GM12878 (cell line): ENCODE data around the gene SH3BP5. TPM values are rescaled to one million over a fixed set of nuclear protein-coding genes. Genes with fewer than 3 reads are reported as not detected.
A peak's percentile ranks its signal among the peaks of the same experiment; 100 is the strongest.

ENCODE experiments used
- BCL11A ChIP-seq: IDR thresholded peaks from 2 replicates; pipeline ENCODE4 v1.6.1; 2011; ENCODE audit warnings: low read depth, low read length
- BCL3 ChIP-seq: IDR thresholded peaks from 2 replicates; pipeline ENCODE4 v1.6.1; 2011; ENCODE audit warnings: borderline replicate concordance, low read depth, mild to moderate bottlenecking, moderate library complexity, low read length; ENCODE audit not compliant: insufficient read depth, poor library complexity, severe bottlenecking
- CBX3 ChIP-seq: fragments of 200-600 bp; sonication (generic); IDR thresholded peaks from 2 replicates; pipeline ENCODE4 v1.6.1; 2016; ENCODE audit warnings: low read depth, borderline replicate concordance
- CEBPZ ChIP-seq: fragments of 150-350 bp; IDR thresholded peaks from 2 replicates; pipeline ENCODE4 v1.6.1; 2016; ENCODE audit warnings: low read depth, low read length
- CREB1 ChIP-seq: IDR thresholded peaks from 2 replicates; pipeline ENCODE4 v1.6.1; 2012; ENCODE audit warnings: low read depth, mild to moderate bottlenecking, inconsistent platforms
- HDAC6 ChIP-seq: fragments of 200-600 bp; sonication (generic); IDR thresholded peaks from one replicate; pipeline ENCODE4 v1.8.0; 2017; ENCODE audit warnings: antibody characterized with exemption; ENCODE audit not compliant: unreplicated experiment
- IRF5 ChIP-seq: fragments of 450-650 bp; IDR thresholded peaks from 2 replicates; pipeline ENCODE4 v1.6.1; 2017; ENCODE audit warnings: borderline replicate concordance
- LARP7 ChIP-seq: fragments of 450-650 bp; IDR thresholded peaks from 2 replicates; pipeline ENCODE4 v1.6.1; 2017; ENCODE audit warnings: mild to moderate bottlenecking
- MYC ChIP-seq: IDR thresholded peaks from 2 replicates; pipeline ENCODE4 v1.6.1; 2011; ENCODE audit warnings: mild to moderate bottlenecking, low read length, moderate library complexity, inconsistent platforms; ENCODE audit not compliant: insufficient read depth, insufficient replicate concordance, insufficient read length, severe bottlenecking
- NRF1 ChIP-seq: conservative IDR thresholded peaks from 2 replicates; pipeline ENCODE4 v1.6.1; 2011; ENCODE audit warnings: mild to moderate bottlenecking, low read depth, low read length, improper control_type of control experiment
- POLR2AphosphoS2 ChIP-seq: IDR thresholded peaks from 2 replicates; pipeline ENCODE4 v1.6.1; 2011; ENCODE audit warnings: low read depth, mild to moderate bottlenecking, low read length, improper control_type of control experiment, moderate library complexity
- PRDM15 ChIP-seq: fragments of 450-650 bp; formaldehyde crosslinking; IDR thresholded peaks from 2 replicates; pipeline ENCODE4 v1.4.0; 2020; ENCODE audit warnings: mild to moderate bottlenecking, moderate library complexity
- RB1 ChIP-seq: fragments of 450-650 bp; formaldehyde crosslinking; IDR thresholded peaks from 2 replicates; pipeline ENCODE4 v1.6.1; 2017; ENCODE audit warnings: mild to moderate bottlenecking, borderline replicate concordance
- RUNX3 ChIP-seq: IDR thresholded peaks from 2 replicates; pipeline ENCODE4 v1.6.1; 2012; ENCODE audit warnings: low read length, inconsistent platforms
- SMARCA5 ChIP-seq: fragments of 450-650 bp; IDR thresholded peaks from 2 replicates; pipeline ENCODE4 v1.6.1; 2017; ENCODE audit warnings: mild to moderate bottlenecking
- SP1 ChIP-seq: IDR thresholded peaks from one replicate; pipeline ENCODE4 v1.6.1; 2011; ENCODE audit warnings: low read depth, low read length
- SUPT20H ChIP-seq: IDR thresholded peaks from 2 replicates; pipeline ENCODE4 v1.6.1; 2011; ENCODE audit warnings: low read depth, mild to moderate bottlenecking, low read length, moderate library complexity, borderline replicate concordance; ENCODE audit not compliant: control insufficient read depth
- TARDBP ChIP-seq: IDR thresholded peaks from 2 replicates; pipeline ENCODE4 v1.6.1; 2016; ENCODE audit warnings: borderline replicate concordance
- TCF12 ChIP-seq: IDR thresholded peaks from 2 replicates; pipeline ENCODE4 v1.6.1; 2011; ENCODE audit warnings: low read depth, mild to moderate bottlenecking, low read length
- WRNIP1 ChIP-seq: IDR thresholded peaks from 2 replicates; pipeline ENCODE4 v1.6.1; 2011; ENCODE audit warnings: low read depth, low read length, improper control_type of control experiment, borderline replicate concordance
- ZBED1 ChIP-seq: IDR thresholded peaks from 2 replicates; pipeline ENCODE4 v1.6.1; 2016; ENCODE audit warnings: borderline replicate concordance
- polyA plus RNA-seq, 11 experiments: library from polyadenylated mRNA; depleted of rRNA in 4 of 11; unstranded in 6 of 11; stranded (reverse) in 5 of 11; fragments of >200 nt; fragmentation: Nextera tagmentation in 4 of 11; fragmentation: Illumina TruSeq in 1 of 11; extraction: Ambion mirVana in 4 of 11; extraction: Trizol in 1 of 11; gene quantifications; 1 replicate in 1 of 11; 2 replicates in 10 of 11; pipeline versions ENCODE4 v1.2.1 to v1.2.3, GENCODE V29; 2011 to 2016; ENCODE audit warnings: inconsistent platforms in 2 of 11, missing spikeins in 2 of 11, low read depth in 1 of 11
- total RNA-seq, 4 experiments: library from RNA; depleted of rRNA in 3 of 4; stranded (reverse); fragments of >200 nt in 3 of 4; fragmentation: Illumina TruSeq in 1 of 4; extraction: Trizol in 1 of 4; gene quantifications; 2 replicates each; pipeline versions ENCODE4 v1.2.1 to v1.2.3, GENCODE V29; 2013 to 2021

The SH3BP5 gene
- total and polyA plus RNA-seq, 10 of the 15 experiments (the other 5 are each of a cell fraction or from before 2014, with no cell fraction given) = 14.9 to 87.5 (median 43.7) TPM

- no peak for TF ChIP-seq SUPT20H
- peak; percentile 77 for TF ChIP-seq TCF12
- peak; percentile 77 for TF ChIP-seq NRF1
- TF ChIP-seq POLR2AphosphoS2 = peak; percentile 88; the same call in 1 of the 2 replicates
- peak; percentile 61; the same call in 1 of the 2 replicates for TF ChIP-seq SMARCA5
- no peak for TF ChIP-seq IRF5
- TF ChIP-seq CREB1 = peak; percentile 59; the same call in 1 of the 2 replicates
- TF ChIP-seq MYC = peak; percentile 32
- no peak for TF ChIP-seq HDAC6
- peak; percentile 59 for TF ChIP-seq RUNX3
- TF ChIP-seq WRNIP1 = no peak
- no peak for TF ChIP-seq CEBPZ
- peak; percentile 86 for TF ChIP-seq LARP7
- no peak for TF ChIP-seq ZBED1
- no peak for TF ChIP-seq TARDBP
- TF ChIP-seq SP1 = peak; percentile 59
- no peak for TF ChIP-seq BCL11A
- TF ChIP-seq PRDM15 (CRISPR knock-in tag) = no peak
- TF ChIP-seq RB1 = no peak
- TF ChIP-seq CBX3 = no peak
- TF ChIP-seq BCL3 = peak; percentile 41
Measured at GRCh38 chr3:15205934-15206661, 126.3 kb downstream of the SH3BP5 start, which contains the start of gene CAPN7 (continued).
